GM21529 (cell line): ENCODE measurements around the gene PAQR4.

Experiments
- ATAC-seq: cut with Tn5 transposase; IDR thresholded peaks from one replicate; pipeline ENCODE4 v1.9.1; 2021; ENCODE audit not compliant: unreplicated experiment

Gene PAQR4

DNA sequence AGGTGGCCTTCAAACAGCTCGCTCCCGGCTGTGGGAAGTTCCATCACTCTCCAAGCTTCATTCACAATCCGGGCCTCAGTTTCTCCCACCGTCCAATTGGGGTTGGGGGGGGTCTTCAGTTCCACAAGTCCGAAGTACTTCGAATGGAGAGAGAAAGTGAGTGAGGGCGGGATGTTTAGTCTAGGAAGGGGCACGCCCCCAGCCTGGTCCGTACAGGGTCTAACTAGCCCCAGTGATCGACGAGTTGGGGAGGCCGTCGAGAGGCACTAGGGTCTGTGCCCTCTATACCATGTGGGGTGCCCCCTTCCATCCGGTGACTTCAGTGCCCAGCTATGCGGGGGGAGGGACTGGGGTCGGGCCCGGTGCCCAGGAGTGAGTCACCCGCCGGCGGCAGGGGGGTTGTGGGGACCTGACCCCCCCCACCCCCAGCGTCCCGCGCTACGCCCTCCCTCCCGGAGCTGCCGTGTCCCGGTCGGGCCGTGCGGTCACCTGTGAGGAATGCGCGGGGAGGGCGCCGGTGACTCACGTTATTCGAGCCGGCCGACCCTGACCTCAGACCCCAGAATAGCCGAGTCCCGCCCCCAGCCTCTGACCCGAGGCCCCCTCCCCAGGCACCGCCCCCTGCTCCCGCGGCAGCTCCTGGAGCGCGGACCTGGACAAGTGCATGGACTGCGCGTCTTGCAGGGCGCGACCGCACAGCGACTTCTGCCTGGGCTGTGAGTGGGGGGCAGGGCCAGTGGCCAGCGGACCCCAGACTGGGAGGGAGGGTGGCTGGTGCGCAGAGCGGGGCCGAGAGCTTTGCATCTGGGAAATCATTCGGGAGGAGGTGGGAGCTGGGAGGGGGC is 51.7 kb downstream of the PAQR4 start:
- no peak for ATAC-seq

DNA sequence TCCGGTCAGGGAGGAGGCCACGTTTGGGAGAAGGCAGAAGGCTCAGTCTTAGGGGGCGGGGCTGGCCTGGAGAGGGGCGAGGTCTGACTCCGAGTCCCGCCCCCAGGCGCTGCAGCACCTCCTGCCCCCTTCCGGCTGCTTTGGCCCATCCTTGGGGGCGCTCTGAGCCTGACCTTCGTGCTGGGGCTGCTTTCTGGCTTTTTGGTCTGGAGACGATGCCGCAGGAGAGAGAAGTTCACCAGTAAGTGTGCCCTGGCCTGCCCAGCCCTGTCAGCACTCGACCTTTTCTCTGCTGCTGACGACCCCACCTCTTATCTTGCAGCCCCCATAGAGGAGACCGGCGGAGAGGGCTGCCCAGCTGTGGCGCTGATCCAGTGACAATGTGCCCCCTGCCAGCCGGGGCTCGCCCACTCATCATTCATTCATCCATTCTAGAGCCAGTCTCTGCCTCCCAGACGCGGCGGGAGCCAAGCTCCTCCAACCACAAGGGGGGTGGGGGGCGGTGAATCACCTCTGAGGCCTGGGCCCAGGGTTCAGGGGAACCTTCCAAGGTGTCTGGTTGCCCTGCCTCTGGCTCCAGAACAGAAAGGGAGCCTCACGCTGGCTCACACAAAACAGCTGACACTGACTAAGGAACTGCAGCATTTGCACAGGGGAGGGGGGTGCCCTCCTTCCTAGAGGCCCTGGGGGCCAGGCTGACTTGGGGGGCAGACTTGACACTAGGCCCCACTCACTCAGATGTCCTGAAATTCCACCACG is 52.5 kb downstream of the PAQR4 start:
- no peak for ATAC-seq

DNA sequence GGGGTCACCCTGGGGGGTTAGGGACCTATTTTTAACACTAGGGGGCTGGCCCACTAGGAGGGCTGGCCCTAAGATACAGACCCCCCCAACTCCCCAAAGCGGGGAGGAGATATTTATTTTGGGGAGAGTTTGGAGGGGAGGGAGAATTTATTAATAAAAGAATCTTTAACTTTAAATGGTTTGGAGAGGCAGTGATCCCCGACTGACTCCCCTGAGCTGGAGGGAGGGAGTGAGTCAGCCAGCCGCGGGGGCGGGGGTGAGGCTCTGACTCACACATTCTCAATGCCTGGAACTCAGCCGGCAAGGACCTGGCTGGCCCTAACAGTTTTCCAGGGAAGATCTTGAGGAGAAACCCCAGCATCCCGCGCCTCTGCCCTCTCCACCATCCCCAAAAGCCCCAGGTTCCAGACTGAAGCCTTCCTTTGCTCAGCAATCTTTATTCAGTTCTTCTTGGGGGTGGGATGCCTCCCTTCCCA is 53.1 kb downstream of the PAQR4 start:
- ATAC-seq = no peak

DNA sequence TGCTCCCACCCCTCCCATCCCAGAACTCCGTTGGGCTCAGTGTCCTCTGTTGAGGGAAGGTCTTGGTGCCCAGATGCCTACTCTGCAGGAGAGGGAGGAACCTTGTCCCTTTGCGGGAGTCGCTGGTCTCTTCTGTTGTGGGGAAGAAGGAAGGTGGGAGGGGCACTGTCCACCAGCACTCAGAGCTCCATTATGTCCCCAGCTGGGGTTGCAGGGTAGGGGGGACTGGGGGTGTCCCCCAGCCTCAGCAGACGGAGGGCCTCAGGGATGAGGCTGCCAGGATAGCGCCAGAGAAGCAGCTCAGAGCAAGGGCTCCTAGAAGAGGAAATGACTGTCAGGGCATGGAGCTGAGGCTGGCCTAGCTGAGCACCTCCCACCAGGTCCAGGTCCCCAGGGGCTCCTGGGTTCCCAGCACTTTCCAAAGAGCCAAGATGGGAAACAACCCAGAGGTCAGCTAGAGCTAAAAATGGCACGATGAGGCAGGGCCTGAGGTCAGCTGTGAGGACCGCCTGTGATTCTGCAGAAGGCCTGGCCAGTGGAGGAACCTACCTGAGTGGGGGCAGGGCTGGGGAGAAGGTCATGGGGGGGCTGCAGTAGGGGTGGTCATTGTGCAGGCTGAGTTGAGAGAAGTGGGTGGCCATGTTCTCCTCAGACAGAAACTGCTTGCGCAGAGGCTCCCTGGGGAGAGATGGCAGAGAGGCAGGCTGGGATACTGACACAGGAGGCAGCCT is 53.7 kb downstream of the PAQR4 start:
- no peak for ATAC-seq
